GM12864 (cell line): ENCODE measurements around the gene CELF5.
"Not testable (repeated sequence)": the region's sequence is repeated elsewhere in the genome, so short reads cannot be mapped to it uniquely, and the experiment has no call there.

Source experiments
- DNase-seq: peaks from one replicate; pipeline ENCODE4 v3.0.0-alpha.2; 2011; ENCODE audit warnings: low read depth
- H3K4me3 ChIP-seq: 2 replicates; pipeline ENCODE4 v1.5.1; 2011; ENCODE audit warnings: mild to moderate bottlenecking, low read depth, low read length, control low read depth
- TF ChIP-seq, protein P1 (sequence below): IDR thresholded peaks from 2 replicates; pipeline ENCODE4 v1.5.1; 2011; ENCODE audit warnings: low read depth, mild to moderate bottlenecking, moderate library complexity, low read length, control low read depth, inconsistent platforms; ENCODE audit errors: missing control alignments

The CELF5 gene

GRCh38 chr19:3338541-3339181 lies 114.2 kb downstream of the CELF5 start:
- H3K4me3 ChIP-seq, result no peak overlapping the region
- DNase-seq, result no peak
- TF ChIP-seq, protein P1, sequence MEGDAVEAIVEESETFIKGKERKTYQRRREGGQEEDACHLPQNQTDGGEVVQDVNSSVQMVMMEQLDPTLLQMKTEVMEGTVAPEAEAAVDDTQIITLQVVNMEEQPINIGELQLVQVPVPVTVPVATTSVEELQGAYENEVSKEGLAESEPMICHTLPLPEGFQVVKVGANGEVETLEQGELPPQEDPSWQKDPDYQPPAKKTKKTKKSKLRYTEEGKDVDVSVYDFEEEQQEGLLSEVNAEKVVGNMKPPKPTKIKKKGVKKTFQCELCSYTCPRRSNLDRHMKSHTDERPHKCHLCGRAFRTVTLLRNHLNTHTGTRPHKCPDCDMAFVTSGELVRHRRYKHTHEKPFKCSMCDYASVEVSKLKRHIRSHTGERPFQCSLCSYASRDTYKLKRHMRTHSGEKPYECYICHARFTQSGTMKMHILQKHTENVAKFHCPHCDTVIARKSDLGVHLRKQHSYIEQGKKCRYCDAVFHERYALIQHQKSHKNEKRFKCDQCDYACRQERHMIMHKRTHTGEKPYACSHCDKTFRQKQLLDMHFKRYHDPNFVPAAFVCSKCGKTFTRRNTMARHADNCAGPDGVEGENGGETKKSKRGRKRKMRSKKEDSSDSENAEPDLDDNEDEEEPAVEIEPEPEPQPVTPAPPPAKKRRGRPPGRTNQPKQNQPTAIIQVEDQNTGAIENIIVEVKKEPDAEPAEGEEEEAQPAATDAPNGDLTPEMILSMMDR, result no peak

DNA sequence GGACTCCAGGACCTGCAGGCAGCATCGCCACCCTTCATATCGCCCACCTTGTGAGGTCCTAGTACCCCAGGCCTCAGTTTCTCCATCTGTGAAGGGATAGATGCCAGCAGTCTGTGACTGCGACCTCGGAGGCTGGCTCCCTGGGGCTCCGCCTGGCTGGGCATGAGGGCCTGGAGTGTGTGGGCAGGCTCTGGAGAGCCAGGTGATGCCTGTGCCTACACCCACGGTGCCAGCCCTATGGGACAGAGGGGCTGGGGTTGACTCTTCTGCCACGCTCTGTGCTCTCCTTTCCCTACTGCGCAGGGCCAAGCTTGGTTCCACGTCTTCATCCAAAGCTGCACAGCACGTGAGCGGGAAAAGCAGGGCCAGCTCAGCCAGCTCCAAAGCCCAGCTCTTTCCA lies 115.9 kb downstream of the CELF5 start:
- DNase-seq, result no peak
- TF ChIP-seq, protein P1, result no peak
- H3K4me3 ChIP-seq, result no peak overlapping the region

GRCh38 chr19:3342246-3342645 lies 117.8 kb downstream of the CELF5 start:
- TF ChIP-seq, protein P1, result no peak
- DNase-seq, result no peak
- H3K4me3 ChIP-seq, result no peak overlapping the region

GRCh38 chr19:3342962-3343361 lies 118.5 kb downstream of the CELF5 start:
- not testable (repeated sequence) for DNase-seq, H3K4me3 ChIP-seq

GRCh38 chr19:3343619-3344502 lies 119.4 kb downstream of the CELF5 start:
- TF ChIP-seq, protein P1, result peak; percentile 13
- H3K4me3 ChIP-seq, result peak overlapping the region; percentile 54
- DNase-seq, result peak; percentile 60

- DNase-seq, result no peak
- TF ChIP-seq, protein P1, result no peak
- no peak overlapping the region for H3K4me3 ChIP-seq
Observed at GRCh38 chr19:3344608-3345598, 120.4 kb downstream of the CELF5 start.
